ENCODE measurements around the gene SYTL3. TPM values are rescaled to one million over a fixed set of nuclear protein-coding genes. Genes with fewer than 3 reads are reported as not detected.
"Not testable (repeated sequence)": the region's sequence is repeated elsewhere in the genome, so short reads cannot be mapped to it uniquely, and the experiment has no call there.

The SYTL3 gene
- total RNA-seq, 4 donors from 2014 or later, result 2.4 to 6.4 (median 2.9) TPM

DNA sequence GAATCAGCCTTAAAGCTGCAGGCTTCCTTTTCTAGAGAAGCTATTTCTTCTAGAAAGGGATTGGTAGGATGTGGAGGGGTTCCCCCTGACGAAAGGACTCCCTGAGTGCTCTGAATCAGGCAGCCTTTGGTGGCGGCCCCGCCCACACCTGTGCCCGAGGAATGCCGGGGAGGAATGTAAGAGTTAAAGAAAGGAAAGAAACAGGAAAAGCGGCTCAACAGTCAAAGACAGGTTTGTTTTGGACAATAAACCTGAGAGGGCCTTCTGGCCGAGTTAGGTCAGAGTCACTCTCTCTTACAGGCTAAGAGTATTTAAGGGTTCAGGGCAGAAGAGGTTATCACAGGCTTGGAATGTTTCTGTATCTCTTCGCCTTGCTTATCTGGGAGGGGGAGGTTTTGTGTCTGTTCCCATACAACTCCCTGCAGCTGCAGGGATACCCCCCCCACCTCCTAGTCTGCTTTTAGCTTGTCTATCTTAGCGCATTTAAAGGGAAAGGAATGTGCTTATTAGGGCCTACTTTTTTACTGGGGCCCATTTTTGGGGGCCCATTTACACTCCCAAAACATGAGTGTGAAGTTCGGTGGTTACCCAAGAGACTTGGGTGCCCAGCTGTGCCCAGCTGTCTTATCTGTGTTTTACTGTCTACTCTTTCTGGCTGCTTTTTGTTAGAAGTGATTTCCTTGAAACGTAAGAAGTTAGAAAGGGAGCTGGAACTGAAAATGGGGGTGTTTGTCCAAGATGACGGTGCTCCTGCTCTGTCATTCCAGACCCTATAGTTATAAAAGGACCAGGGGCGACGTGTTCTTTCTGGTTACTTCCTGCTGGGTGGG lies 38.1 kb upstream of the SYTL3 start:
- no peaks in the 10 kb centered on the region for H3K27me3 ChIP-seq
- 63 to 65% methylated on average over 2 to 14 of the region's 14 CpGs for WGBS, 2 donors (ENCODE audit: low coverage in 1 of 2)
- TF ChIP-seq EP300 (IDR thresholded peaks at IDR 0.05; ENCODE audit: low read depth) (no peak), POLR2A (IDR thresholded peaks at IDR 0.05) (no peak), POLR2AphosphoS5 (IDR thresholded peaks at IDR 0.05) (no peak)
- TF ChIP-seq, protein P1, sequence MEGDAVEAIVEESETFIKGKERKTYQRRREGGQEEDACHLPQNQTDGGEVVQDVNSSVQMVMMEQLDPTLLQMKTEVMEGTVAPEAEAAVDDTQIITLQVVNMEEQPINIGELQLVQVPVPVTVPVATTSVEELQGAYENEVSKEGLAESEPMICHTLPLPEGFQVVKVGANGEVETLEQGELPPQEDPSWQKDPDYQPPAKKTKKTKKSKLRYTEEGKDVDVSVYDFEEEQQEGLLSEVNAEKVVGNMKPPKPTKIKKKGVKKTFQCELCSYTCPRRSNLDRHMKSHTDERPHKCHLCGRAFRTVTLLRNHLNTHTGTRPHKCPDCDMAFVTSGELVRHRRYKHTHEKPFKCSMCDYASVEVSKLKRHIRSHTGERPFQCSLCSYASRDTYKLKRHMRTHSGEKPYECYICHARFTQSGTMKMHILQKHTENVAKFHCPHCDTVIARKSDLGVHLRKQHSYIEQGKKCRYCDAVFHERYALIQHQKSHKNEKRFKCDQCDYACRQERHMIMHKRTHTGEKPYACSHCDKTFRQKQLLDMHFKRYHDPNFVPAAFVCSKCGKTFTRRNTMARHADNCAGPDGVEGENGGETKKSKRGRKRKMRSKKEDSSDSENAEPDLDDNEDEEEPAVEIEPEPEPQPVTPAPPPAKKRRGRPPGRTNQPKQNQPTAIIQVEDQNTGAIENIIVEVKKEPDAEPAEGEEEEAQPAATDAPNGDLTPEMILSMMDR (IDR thresholded peaks at IDR 0.05), result no peak
- intact Hi-C loops (cut with DNase I; ENCODE audit: low total_unique reads), result no loop called here
- no peak overlapping the region for H3K27ac ChIP-seq
- in situ Hi-C loops (cut with MboI; ENCODE audit: low pct_ligation_motif_present in 1 of 4, low pct_unique_long_range_greater_than_20kb in 1 of 4, low sequenced_read_pairs in 3 of 4), result loop anchor here in 2 of 4 donors (25.0 kb wide), 1 partner anchor 399 kb away; no protein-coding TSS in a partner anchor
- H3K9me3 ChIP-seq, result no peaks in the 10 kb centered on the region
- no peak for DNase-seq
- H3K4me3 ChIP-seq, result no peak overlapping the region
- peaks cover 0 to 41% (median 14%) of the 10 kb centered on the region in 4 donors for H3K36me3 ChIP-seq
- no peaks in the 10 kb centered on the region for H3K4me1 ChIP-seq

DNA sequence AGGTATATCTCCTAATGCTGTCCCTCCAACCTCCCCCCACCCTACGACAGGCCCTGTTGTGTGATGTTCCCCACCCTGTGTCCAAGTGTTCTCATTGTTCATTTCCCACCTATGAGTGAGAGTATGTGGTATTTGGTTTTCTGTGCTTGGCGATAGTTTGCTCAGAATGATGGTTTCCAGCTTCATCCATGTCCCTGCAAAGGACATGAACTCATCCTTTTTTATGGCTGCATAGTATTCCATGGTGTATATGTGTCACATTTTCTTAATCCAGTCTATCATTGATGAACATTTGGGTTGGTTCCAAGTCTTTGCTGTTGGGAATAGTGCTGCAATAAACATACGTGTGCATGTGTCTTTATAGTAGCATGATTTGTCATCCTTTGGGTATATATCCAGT lies 35.2 kb upstream of the SYTL3 start:
- DNase-seq; H3K27me3 ChIP-seq; H3K9me3 ChIP-seq; H3K4me1 ChIP-seq; intact Hi-C loops (cut with DNase I; ENCODE audit: low total_unique reads); H3K27ac ChIP-seq; H3K4me3 ChIP-seq: not testable (repeated sequence)
- peaks cover 0 to 26% (median 5%) of the 10 kb centered on the region in 4 donors for H3K36me3 ChIP-seq
- in situ Hi-C loops (cut with MboI; ENCODE audit: low pct_ligation_motif_present in 1 of 4, low pct_unique_long_range_greater_than_20kb in 1 of 4, low sequenced_read_pairs in 3 of 4), result loop anchor here in 2 of 4 donors (25.0 kb wide), 1 partner anchor 402 kb away; no protein-coding TSS in a partner anchor
- WGBS, 2 donors (ENCODE audit: low coverage in 1 of 2), result 89 to 93% methylated on average over 3 of the region's 3 CpGs

DNA sequence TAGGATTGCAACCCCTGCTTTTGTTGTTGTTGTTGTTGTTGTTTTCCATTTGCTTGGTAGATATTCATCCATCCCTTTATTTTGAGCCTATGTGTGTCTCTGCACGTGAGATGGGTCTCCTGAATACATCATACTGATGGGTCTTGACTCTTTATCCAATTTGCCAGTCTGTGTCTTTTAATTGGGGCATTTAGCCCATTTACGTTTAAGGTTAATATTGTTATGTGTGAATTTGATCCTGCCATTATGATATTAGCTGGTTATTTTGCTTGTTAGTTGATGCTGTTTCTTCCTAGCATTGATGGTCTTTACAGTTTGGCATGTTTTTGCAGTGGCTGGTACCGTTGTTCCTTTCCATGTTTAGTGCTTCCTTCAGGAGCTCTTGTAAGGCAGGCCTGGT lies 31.6 kb upstream of the SYTL3 start:
- WGBS, 2 donors (ENCODE audit: low coverage in 1 of 2), result 89 to 96% methylated on average over 3 of the region's 3 CpGs
- H3K27me3 ChIP-seq; H3K9me3 ChIP-seq; H3K4me3 ChIP-seq; H3K4me1 ChIP-seq; intact Hi-C loops (cut with DNase I; ENCODE audit: low total_unique reads); H3K27ac ChIP-seq; DNase-seq: not testable (repeated sequence)
- in situ Hi-C loops (cut with MboI; ENCODE audit: low pct_ligation_motif_present in 1 of 4, low pct_unique_long_range_greater_than_20kb in 1 of 4, low sequenced_read_pairs in 3 of 4), result loop anchor here in 2 of 4 donors (25.0 kb wide), 1 partner anchor 406 kb away; no protein-coding TSS in a partner anchor
- H3K36me3 ChIP-seq, result peaks cover 0 to 17% (median 6%) of the 10 kb centered on the region in 4 donors

DNA sequence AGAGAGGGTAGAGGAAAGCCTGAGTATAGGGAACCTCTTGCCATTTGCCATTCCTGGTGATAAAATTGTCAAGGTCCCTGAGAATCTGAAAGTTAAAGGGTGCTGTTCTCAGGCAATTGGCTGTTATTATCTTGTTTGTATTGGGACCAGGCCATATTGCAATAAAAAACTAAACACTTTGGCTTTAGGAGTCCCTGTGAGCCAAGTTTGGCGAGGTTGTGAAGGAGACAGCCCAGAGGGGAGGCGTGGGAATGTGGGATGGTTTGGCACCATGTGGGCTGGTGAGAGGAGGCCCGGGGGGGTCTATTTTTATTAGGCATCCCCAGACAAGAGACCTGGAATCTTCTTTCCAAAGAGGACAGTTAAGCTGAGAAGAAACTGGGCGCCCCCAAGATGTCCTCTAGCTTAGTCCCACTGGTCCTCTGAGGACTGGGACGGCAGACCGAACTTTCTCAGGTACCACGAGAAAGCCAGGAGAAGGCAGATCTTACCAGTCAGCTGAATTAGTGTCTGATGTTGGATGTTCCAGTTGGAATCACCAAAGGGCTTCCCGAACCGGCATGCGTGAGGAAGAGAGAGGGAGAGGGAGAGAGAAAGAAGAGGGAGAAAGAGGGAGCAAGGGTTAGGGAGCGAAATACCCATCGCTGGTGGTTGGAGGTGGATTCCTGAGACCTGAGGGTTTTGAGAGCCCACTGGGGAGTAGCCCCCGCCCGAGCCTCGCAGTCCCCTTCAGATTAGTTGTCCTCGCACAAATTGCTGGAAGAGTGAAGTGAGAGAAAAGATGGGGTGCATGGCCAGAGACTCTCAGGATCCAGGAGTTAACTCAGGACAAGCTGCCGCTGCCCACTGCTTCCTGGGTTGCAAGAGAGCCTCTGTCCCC lies 29.7 kb upstream of the SYTL3 start:
- intact Hi-C loops (cut with DNase I; ENCODE audit: low total_unique reads), result no loop called here
- DNase-seq, result no peak
- in situ Hi-C loops (cut with MboI; ENCODE audit: low pct_ligation_motif_present in 1 of 4, low pct_unique_long_range_greater_than_20kb in 1 of 4, low sequenced_read_pairs in 3 of 4), result loop anchor here in 2 of 4 donors (25.0 kb wide), 1 partner anchor 408 kb away; no protein-coding TSS in a partner anchor

More for the DNA sequence above, 29.7 kb upstream of the SYTL3 start:
- no peak for TF ChIP-seq POLR2AphosphoS5 (IDR thresholded peaks at IDR 0.05)
- TF ChIP-seq EP300 (IDR thresholded peaks at IDR 0.05; ENCODE audit: low read depth), result no peak
- TF ChIP-seq, protein P1 (IDR thresholded peaks at IDR 0.05), result no peak
- TF ChIP-seq POLR2A (IDR thresholded peaks at IDR 0.05), result no peak
- WGBS, 2 donors (ENCODE audit: low coverage in 1 of 2), result 50 to 87% methylated on average over 2 to 17 of the region's 17 CpGs
- Histone ChIP-seq H3K9me3 (no peaks in the 10 kb centered on the region), H3K27ac (no peak overlapping the region), H3K4me1 (peaks cover 0 to 9% (median 4%) of the 10 kb centered on the region in 4 donors), H3K27me3 (no peaks in the 10 kb centered on the region), H3K4me3 (no peak overlapping the region), H3K36me3 (peaks cover 0 to 12% (median 5%) of the 10 kb centered on the region in 4 donors)
